CD14-positive monocyte (primary cell): ENCODE measurements around the gene LPO. TPM values are rescaled to one million over a fixed set of nuclear protein-coding genes. Genes with fewer than 3 reads are reported as not detected.
A peak's percentile ranks its signal among the peaks of the same experiment; 100 is the strongest.

Experiments
- DNase-seq, 3 donors: peaks; one replicate each; pipeline ENCODE4 v3.0.0-alpha.2; 2011 to 2022
- H2AFZ ChIP-seq: 2 replicates; pipeline ENCODE4 v1.6.0; 2012; ENCODE audit warnings: mild to moderate bottlenecking, low read depth, low read length, inconsistent platforms; ENCODE audit not compliant: insufficient read depth, poor library complexity, severe bottlenecking
- H3K27ac ChIP-seq, 2 donors: 1 replicate in 1 of 2; 2 replicates in 1 of 2; pipeline ENCODE4 v1.5.1; 2012 to 2013; ENCODE audit warnings: low read length in 2 of 2, control low read depth in 1 of 2, inconsistent platforms in 1 of 2, low read depth in 1 of 2, mild to moderate bottlenecking in 1 of 2
- H3K27me3 ChIP-seq, 2 donors: one replicate each; pipeline versions ENCODE4 v1.6.0 to v1.6.1; 2011 to 2013; ENCODE audit warnings: low read length in 2 of 2; ENCODE audit not compliant: control insufficient read depth in 2 of 2, insufficient read depth in 2 of 2
- H3K36me3 ChIP-seq, 2 donors: replicated peaks in 1 of 2; 1 replicate in 1 of 2; 2 replicates in 1 of 2; pipeline versions ENCODE4 v1.5.1 to v1.6.1; 2012 to 2013; ENCODE audit warnings: low read length in 2 of 2, control low read depth in 1 of 2, inconsistent platforms in 1 of 2, mild to moderate bottlenecking in 1 of 2; ENCODE audit not compliant: insufficient read depth in 2 of 2, control insufficient read depth in 1 of 2
- H3K4me1 ChIP-seq, 2 donors: 1 replicate in 1 of 2; 2 replicates in 1 of 2; pipeline versions ENCODE4 v1.5.1 to v1.6.1; 2012 to 2013; ENCODE audit warnings: low read length in 2 of 2, control low read depth in 1 of 2, inconsistent platforms in 1 of 2, mild to moderate bottlenecking in 1 of 2, moderate library complexity in 1 of 2; ENCODE audit not compliant: insufficient read depth in 2 of 2, control insufficient read depth in 1 of 2
- H3K4me2 ChIP-seq: replicated peaks from 2 replicates; pipeline ENCODE3; 2012; ENCODE audit warnings: low read length, moderate library complexity, mild to moderate bottlenecking; ENCODE audit not compliant: poor library complexity, severe bottlenecking; ENCODE audit errors: extremely low read depth
- H3K4me3 ChIP-seq, 3 experiments: fragments of 200-600 bp in 1 of 3; sonication (generic) in 1 of 3; replicated peaks in 1 of 3; 1 replicate in 2 of 3; 2 replicates in 1 of 3; pipeline ENCODE4 v1.5.1; 2011 to 2013; ENCODE audit warnings: low read length in 3 of 3, mild to moderate bottlenecking in 3 of 3, control low read depth in 2 of 3, low read depth in 2 of 3, inconsistent platforms in 1 of 3, moderate library complexity in 1 of 3
- H3K79me2 ChIP-seq: 2 replicates; pipeline ENCODE4 v1.6.0; 2012; ENCODE audit warnings: mild to moderate bottlenecking, control low read depth, inconsistent platforms, low read length, moderate library complexity; ENCODE audit not compliant: insufficient read depth
- H3K9ac ChIP-seq: 2 replicates; pipeline ENCODE4 v1.6.0; 2017; ENCODE audit warnings: low read length, mild to moderate bottlenecking; ENCODE audit not compliant: insufficient read depth, poor library complexity, severe bottlenecking
- H3K9me3 ChIP-seq, 2 donors: replicated peaks in 1 of 2; 1 replicate in 1 of 2; 2 replicates in 1 of 2; pipeline versions ENCODE4 v1.5.1 to v1.6.1; 2012 to 2013; ENCODE audit warnings: low read length in 2 of 2, control low read depth in 1 of 2; ENCODE audit not compliant: control insufficient read depth in 1 of 2, insufficient read depth in 1 of 2
- H4K20me1 ChIP-seq: 2 replicates; pipeline ENCODE4 v1.6.0; 2012; ENCODE audit warnings: mild to moderate bottlenecking, low read length, control low read depth, moderate library complexity; ENCODE audit not compliant: insufficient read depth
- H3K27ac Mint-ChIP-seq, 7 donors: one replicate each; pipeline ENCODE4 v1.8.0; 2020; ENCODE audit warnings: mild to moderate bottlenecking in 7 of 7, mixed read lengths in 7 of 7, moderate library complexity in 6 of 7, inconsistent platforms in 2 of 7
- H3K27me3 Mint-ChIP-seq, 3 donors: one replicate each; pipeline ENCODE4 v1.8.0; 2021 to 2022; ENCODE audit warnings: low read depth in 3 of 3, mild to moderate bottlenecking in 3 of 3, mixed read lengths in 3 of 3, moderate library complexity in 3 of 3, inconsistent platforms in 1 of 3
- H3K36me3 Mint-ChIP-seq, 2 donors: one replicate each; pipeline ENCODE4 v1.8.0; 2020; ENCODE audit warnings: mixed read lengths in 2 of 2, inconsistent platforms in 1 of 2, mild to moderate bottlenecking in 1 of 2
- H3K4me1 Mint-ChIP-seq: one replicate; pipeline ENCODE4 v1.8.0; 2020; ENCODE audit warnings: mild to moderate bottlenecking, mixed read lengths
- H3K4me3 Mint-ChIP-seq, 2 donors: one replicate each; pipeline ENCODE4 v1.8.0; 2020; ENCODE audit warnings: mild to moderate bottlenecking in 2 of 2, mixed read lengths in 2 of 2, moderate library complexity in 1 of 2
- H3K9me3 Mint-ChIP-seq, 7 donors: one replicate each; pipeline ENCODE4 v1.8.0; 2020 to 2022; ENCODE audit warnings: mixed read lengths in 7 of 7, mild to moderate bottlenecking in 6 of 7, moderate library complexity in 6 of 7, inconsistent platforms in 2 of 7
- CTCF ChIP-seq: fragments of 200-600 bp; IDR thresholded peaks from one replicate; pipeline ENCODE4 v1.8.0; 2022; ENCODE audit warnings: antibody characterized with exemption, mild to moderate bottlenecking
- WGBS: methylation state at CpG from one replicate; pipeline ENCODE4 v1.1.5; 2013; ENCODE audit warnings: missing lambda C conversion rate; ENCODE audit not compliant: insufficient coverage; 5-methylcytosine and 5-hydroxymethylcytosine counted together
- intact Hi-C, 2 donors: fragments of 100-400 bp; cut with micrococcal nuclease; formaldehyde crosslinking; loops; one replicate each; pipeline versions ENCODE4 v1.15.0 to v1.15.1; 2023
- polyA plus RNA-seq, 3 donors: library from polyadenylated mRNA; depleted of rRNA in 1 of 3; unstranded in 2 of 3; stranded (reverse) in 1 of 3; fragments of 300-500 nt in 2 of 3; fragments of >200 nt in 1 of 3; fragmentation: Illumina TruSeq in 2 of 3; gene quantifications; 1 replicate in 2 of 3; 2 replicates in 1 of 3; pipeline ENCODE4 v1.2.3, GENCODE V29; 2012 to 2021

LPO gene
- polyA plus RNA-seq, 3 donors, result 0.04 to 0.43 TPM; not detected in 1

GRCh38 chr17:58228679-58229078 lies 9.7 kb upstream of the LPO start:
- H3K27ac Mint-ChIP-seq, result no peak overlapping the region
- Histone ChIP-seq H3K9ac (no peak overlapping the region), H3K36me3 (no peaks in the 10 kb centered on the region), H2AFZ (no peak overlapping the region), H3K4me1 (peaks cover 22 to 31% of the 10 kb centered on the region in 2 donors), H3K79me2 (no peaks in the 10 kb centered on the region), H3K4me2 (no peak overlapping the region), H3K27me3 (no peaks in the 10 kb centered on the region), H4K20me1 (no peaks in the 10 kb centered on the region), H3K9me3 (no peaks in the 10 kb centered on the region), H3K27ac (no peak overlapping the region), H3K4me3 (no peak overlapping the region)
- no peaks in the 10 kb centered on the region for H3K36me3 Mint-ChIP-seq
- peaks cover 26% of the 10 kb centered on the region for H3K4me1 Mint-ChIP-seq
- peaks cover 10 to 18% (median 15%) of the 10 kb centered on the region in 3 donors for H3K27me3 Mint-ChIP-seq
- H3K4me3 Mint-ChIP-seq, result peak overlapping the region in 1 of 2 donors; percentile 22
- intact Hi-C loops, result no loop called here
- WGBS, result 100% methylated on average over 1 of the region's 3 CpGs
- no peak for TF ChIP-seq CTCF
- H3K9me3 Mint-ChIP-seq, result peaks cover 0 to 1% (median 0%) of the 10 kb centered on the region in 7 donors
- DNase-seq, result no peak

GRCh38 chr17:58229384-58229783 lies 9.0 kb upstream of the LPO start:
- Histone ChIP-seq H3K27ac (no peak overlapping the region), H2AFZ (no peak overlapping the region), H4K20me1 (no peaks in the 10 kb centered on the region), H3K79me2 (no peaks in the 10 kb centered on the region), H3K9me3 (no peaks in the 10 kb centered on the region), H3K36me3 (no peaks in the 10 kb centered on the region), H3K4me2 (no peak overlapping the region), H3K27me3 (no peaks in the 10 kb centered on the region), H3K9ac (no peak overlapping the region), H3K4me1 (peaks cover 27 to 33% of the 10 kb centered on the region in 2 donors), H3K4me3 (no peak overlapping the region)
- Mint-ChIP-seq H3K36me3 (no peaks in the 10 kb centered on the region), H3K27ac (no peak overlapping the region), H3K9me3 (peaks cover 0 to 1% (median 0%) of the 10 kb centered on the region in 7 donors), H3K27me3 (peaks cover 10 to 22% (median 19%) of the 10 kb centered on the region in 3 donors), H3K4me1 (peaks cover 29% of the 10 kb centered on the region), H3K4me3 (peak overlapping the region in 1 of 2 donors; percentile 13)
- TF ChIP-seq CTCF, result no peak
- no peak for DNase-seq
- intact Hi-C loops, result no loop called here
- no CpG with 5 or more reads among the region's 1 CpG for WGBS
